Gastroesophageal sphincter (tissue), 3 donors: ENCODE data around the gene ANO4.

Source experiments
- CTCF ChIP-seq, 4 experiments: fragments of 200-600 bp in 2 of 4; fragments of 450-650 bp in 2 of 4; sonication (generic) in 1 of 4; IDR thresholded peaks; one replicate each; pipeline ENCODE4 v1.5.1; 2017 to 2019; ENCODE audit warnings: antibody characterized with exemption in 4 of 4, mild to moderate bottlenecking in 2 of 4, moderate library complexity in 2 of 4
- POLR2A ChIP-seq, 2 donors: fragments of 450-650 bp; IDR thresholded peaks; one replicate each; pipeline ENCODE4 v1.6.1; 2017; ENCODE audit warnings: antibody characterized with exemption in 2 of 2, mild to moderate bottlenecking in 2 of 2, moderate library complexity in 1 of 2

- TF ChIP-seq CTCF (IDR thresholded peaks at IDR 0.05) (no peak), POLR2A (IDR thresholded peaks at IDR 0.05) (no peak)
Measured at GRCh38 chr12:100845095-100845494, 50.5 kb downstream of the ANO4 start.
